Trophoblast cell (in vitro differentiated cells and primary cell): ENCODE results near the gene NAIF1.

Experiments used
- DNase-seq, 2 donors: peaks; one replicate each; pipeline ENCODE4 v3.0.0-alpha.2; 2016
- H2AFZ ChIP-seq: 2 replicates; pipeline ENCODE4 v1.6.1; 2013; ENCODE audit warnings: low read length, moderate library complexity, mild to moderate bottlenecking; ENCODE audit not compliant: insufficient read depth, poor library complexity
- H2AK5ac ChIP-seq: 2 replicates; pipeline ENCODE4 v1.6.1; 2013; ENCODE audit warnings: mild to moderate bottlenecking, low read length
- H2BK120ac ChIP-seq: 2 replicates; pipeline ENCODE4 v1.6.1; 2013; ENCODE audit warnings: low read length, mild to moderate bottlenecking, moderate library complexity; ENCODE audit not compliant: insufficient read depth, poor library complexity
- H2BK12ac ChIP-seq: 2 replicates; pipeline ENCODE4 v1.6.1; 2013; ENCODE audit warnings: mild to moderate bottlenecking, low read length, moderate library complexity
- H2BK5ac ChIP-seq: 2 replicates; pipeline ENCODE4 v1.6.1; 2013; ENCODE audit warnings: low read length, low read depth, moderate library complexity, mild to moderate bottlenecking; ENCODE audit not compliant: poor library complexity
- H3K14ac ChIP-seq: 2 replicates; pipeline ENCODE4 v1.6.1; 2013; ENCODE audit warnings: mild to moderate bottlenecking, low read length
- H3K18ac ChIP-seq: 2 replicates; pipeline ENCODE4 v1.6.1; 2013; ENCODE audit warnings: mild to moderate bottlenecking, low read length
- H3K23ac ChIP-seq: 2 replicates; pipeline ENCODE4 v1.6.1; 2013; ENCODE audit warnings: low read length
- H3K27ac ChIP-seq: 2 replicates; pipeline ENCODE4 v1.5.1; 2013; ENCODE audit warnings: low read depth, mild to moderate bottlenecking, inconsistent platforms, low read length, moderate library complexity
- H3K27me3 ChIP-seq: 2 replicates; pipeline ENCODE4 v1.6.1; 2013; ENCODE audit warnings: inconsistent platforms, mild to moderate bottlenecking, low read length, moderate library complexity; ENCODE audit not compliant: insufficient read depth
- H3K36me3 ChIP-seq, 2 experiments: 1 replicate in 1 of 2; 2 replicates in 1 of 2; pipeline ENCODE4 v1.6.1; 2013; ENCODE audit warnings: low read length in 2 of 2, mild to moderate bottlenecking in 2 of 2, moderate library complexity in 1 of 2; ENCODE audit not compliant: insufficient read depth in 2 of 2, control insufficient read depth in 1 of 2
- H3K4ac ChIP-seq: 2 replicates; pipeline ENCODE4 v1.6.1; 2013; ENCODE audit warnings: low read depth, mild to moderate bottlenecking, low read length, moderate library complexity
- H3K4me1 ChIP-seq, 2 experiments: 1 replicate in 1 of 2; 2 replicates in 1 of 2; pipeline ENCODE4 v1.6.1; 2013; ENCODE audit warnings: low read length in 2 of 2, mild to moderate bottlenecking in 2 of 2, moderate library complexity in 1 of 2; ENCODE audit not compliant: insufficient read depth in 2 of 2, control insufficient read depth in 1 of 2
- H3K4me2 ChIP-seq: 2 replicates; pipeline ENCODE4 v1.6.1; 2013; ENCODE audit warnings: inconsistent platforms, mild to moderate bottlenecking, low read length, moderate library complexity
- H3K4me3 ChIP-seq: 2 replicates; pipeline ENCODE4 v1.5.1; 2013; ENCODE audit warnings: mild to moderate bottlenecking, low read depth, low read length, inconsistent platforms
- H3K79me1 ChIP-seq: one replicate; pipeline ENCODE4 v1.6.1; 2013; ENCODE audit warnings: low read length
- H3K79me2 ChIP-seq: 2 replicates; pipeline ENCODE4 v1.6.1; 2013; ENCODE audit warnings: low read length, mild to moderate bottlenecking; ENCODE audit not compliant: control insufficient read depth, insufficient read depth, poor library complexity
- H3K9ac ChIP-seq: 2 replicates; pipeline ENCODE4 v1.6.1; 2013; ENCODE audit warnings: mild to moderate bottlenecking, low read length
- H3K9me3 ChIP-seq: 2 replicates; pipeline ENCODE4 v1.6.1; 2013; ENCODE audit warnings: low read depth, mild to moderate bottlenecking, control low read depth, inconsistent platforms, low read length; ENCODE audit not compliant: insufficient read depth
- H4K12ac ChIP-seq: 2 replicates; pipeline ENCODE4 v1.6.1; 2013; ENCODE audit warnings: low read depth, mild to moderate bottlenecking, low read length, moderate library complexity
- H4K8ac ChIP-seq: 2 replicates; pipeline ENCODE4 v1.6.1; 2013; ENCODE audit warnings: low read depth, mild to moderate bottlenecking, low read length, moderate library complexity
- H4K91ac ChIP-seq: one replicate; pipeline ENCODE4 v1.6.1; 2013; ENCODE audit warnings: low read depth, mild to moderate bottlenecking, low read length, moderate library complexity
- WGBS: extraction: QIAGEN DNeasy Blood & Tissue Kit; methylation state at CpG from one replicate; pipeline ENCODE4 v1.1.7; 2013; ENCODE audit warnings: missing lambda C conversion rate; ENCODE audit not compliant: insufficient read length, insufficient coverage; ENCODE audit errors: extremely low coverage; 5-methylcytosine and 5-hydroxymethylcytosine counted together

The NAIF1 gene

DNA sequence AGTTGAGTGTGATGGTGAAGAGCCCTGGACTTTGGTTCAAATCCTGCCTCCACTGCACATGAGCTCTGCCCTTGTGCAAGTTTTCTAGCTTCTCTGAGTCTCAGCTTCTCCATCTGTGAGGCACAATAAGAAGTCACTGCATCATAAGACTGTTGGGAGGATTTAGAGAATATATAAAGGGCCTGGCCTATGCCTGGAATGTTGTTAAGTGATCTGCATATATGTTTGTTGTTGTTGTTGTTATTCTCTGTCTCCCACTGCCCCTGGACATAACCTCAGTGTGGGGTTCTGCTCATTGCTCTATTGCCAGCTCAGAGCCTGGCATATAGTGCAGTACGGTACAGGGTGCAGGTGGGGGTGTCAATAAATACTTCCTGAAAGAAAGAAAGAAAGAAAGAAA is 46.0 kb downstream of the NAIF1 start:
- no CpG with 5 or more reads among the region's 1 CpG for WGBS
- no peak overlapping the region for H3K18ac ChIP-seq
- H4K91ac ChIP-seq, result no peak overlapping the region
- no peak overlapping the region for H3K23ac ChIP-seq
- H4K8ac ChIP-seq, result no peak overlapping the region
- no peak overlapping the region for H3K4ac ChIP-seq
- no peaks in the 10 kb centered on the region for H3K36me3 ChIP-seq
- H3K4me3 ChIP-seq, result no peak overlapping the region
- no peak overlapping the region for H3K9ac ChIP-seq
- no peak overlapping the region for H2BK12ac ChIP-seq
- H3K79me1 ChIP-seq, result no peaks in the 10 kb centered on the region
- H3K27ac ChIP-seq, result no peak overlapping the region
- H2BK5ac ChIP-seq, result no peak overlapping the region
- H3K9me3 ChIP-seq, result peaks cover 1% of the 10 kb centered on the region
- no peak overlapping the region for H4K12ac ChIP-seq
- H3K4me1 ChIP-seq, result peaks cover 0 to 4% of the 10 kb centered on the region in 2 experiments
- H2AFZ ChIP-seq, result no peak overlapping the region
- no peaks in the 10 kb centered on the region for H3K79me2 ChIP-seq
- H3K27me3 ChIP-seq, result no peaks in the 10 kb centered on the region
- H3K4me2 ChIP-seq, result no peak overlapping the region
- H2AK5ac ChIP-seq, result no peak overlapping the region
- DNase-seq, result peak in 1 of 2 donors; percentile 62
- no peak overlapping the region for H3K14ac ChIP-seq
- H2BK120ac ChIP-seq, result no peak overlapping the region

DNA sequence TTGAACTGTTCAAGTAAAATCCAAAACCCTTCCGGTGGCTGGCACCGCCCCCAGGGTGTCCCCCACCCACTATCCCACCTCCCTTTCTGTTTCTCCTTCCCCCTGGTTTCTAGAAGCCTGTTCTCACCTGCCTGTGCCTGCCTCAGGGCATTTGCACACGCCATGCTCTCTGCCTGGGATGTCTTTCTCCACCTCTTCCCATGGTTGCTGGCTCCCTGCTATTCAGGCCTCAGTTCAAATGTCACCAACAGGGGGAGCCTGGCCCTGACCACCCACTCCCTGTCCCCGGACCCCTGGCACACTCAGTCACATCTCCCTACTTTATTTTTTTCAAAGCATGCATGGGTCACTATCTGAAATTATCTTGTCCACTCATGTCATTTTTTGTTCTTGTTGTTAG is 46.4 kb downstream of the NAIF1 start:
- H3K4me2 ChIP-seq, result no peak overlapping the region
- H3K79me1 ChIP-seq, result no peaks in the 10 kb centered on the region
- no peak overlapping the region for H4K8ac ChIP-seq
- no peak overlapping the region for H3K14ac ChIP-seq
- H3K23ac ChIP-seq, result no peak overlapping the region
- H3K27me3 ChIP-seq, result no peaks in the 10 kb centered on the region
- no CpG with 5 or more reads among the region's 4 CpGs for WGBS
- peaks cover 0 to 4% of the 10 kb centered on the region in 2 experiments for H3K4me1 ChIP-seq
- peak in 1 of 2 donors; percentile 63 for DNase-seq
- no peak overlapping the region for H4K91ac ChIP-seq
- H3K36me3 ChIP-seq, result no peaks in the 10 kb centered on the region
- H2BK5ac ChIP-seq, result no peak overlapping the region
- no peak overlapping the region for H2BK120ac ChIP-seq
- H2BK12ac ChIP-seq, result no peak overlapping the region
- H3K9me3 ChIP-seq, result peaks cover 1% of the 10 kb centered on the region
- H3K79me2 ChIP-seq, result no peaks in the 10 kb centered on the region
- no peak overlapping the region for H3K18ac ChIP-seq
- H2AK5ac ChIP-seq, result no peak overlapping the region
- H3K9ac ChIP-seq, result no peak overlapping the region
- no peak overlapping the region for H4K12ac ChIP-seq
- H3K4ac ChIP-seq, result no peak overlapping the region
- H3K27ac ChIP-seq, result no peak overlapping the region
- H2AFZ ChIP-seq, result no peak overlapping the region
- no peak overlapping the region for H3K4me3 ChIP-seq

DNA sequence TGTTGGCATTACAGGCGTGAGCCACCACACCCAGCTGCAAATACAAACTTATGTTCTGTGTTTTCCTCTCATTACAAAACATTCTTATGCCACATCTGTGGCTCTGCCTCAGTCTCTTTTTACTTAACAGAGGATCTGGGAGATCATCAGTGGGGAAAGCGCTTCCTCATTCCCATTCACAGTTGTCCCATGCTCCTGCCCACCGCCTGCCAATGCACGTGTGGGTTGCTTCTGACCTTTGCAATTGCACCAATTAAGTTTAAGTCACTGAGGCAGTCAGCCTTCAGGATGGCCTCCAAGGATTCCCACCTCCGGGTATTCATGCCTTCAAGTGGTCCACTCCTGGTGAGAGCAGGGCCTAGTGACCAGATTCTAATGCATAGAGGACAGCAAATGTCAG is 51.4 kb downstream of the NAIF1 start:
- H3K18ac ChIP-seq, result no peak overlapping the region
- no peak overlapping the region for H3K27ac ChIP-seq
- no peak overlapping the region for H4K91ac ChIP-seq
- H3K9me3 ChIP-seq, result no peaks in the 10 kb centered on the region
- H2BK5ac ChIP-seq, result no peak overlapping the region
- H3K9ac ChIP-seq, result no peak overlapping the region
- no peak overlapping the region for H3K4me2 ChIP-seq
- H4K12ac ChIP-seq, result no peak overlapping the region
- no peak overlapping the region for H3K14ac ChIP-seq
- H2AK5ac ChIP-seq, result no peak overlapping the region
- H2AFZ ChIP-seq, result no peak overlapping the region
- H3K4me3 ChIP-seq, result no peak overlapping the region
- H3K23ac ChIP-seq, result no peak overlapping the region
- H3K79me1 ChIP-seq, result no peaks in the 10 kb centered on the region
- no peak overlapping the region for H4K8ac ChIP-seq
- H3K36me3 ChIP-seq, result no peaks in the 10 kb centered on the region
- peaks cover 0 to 3% of the 10 kb centered on the region in 2 experiments for H3K4me1 ChIP-seq
- H2BK120ac ChIP-seq, result no peak overlapping the region
- no peaks in the 10 kb centered on the region for H3K79me2 ChIP-seq
- H3K4ac ChIP-seq, result no peak overlapping the region
- DNase-seq, result no peak
- no peak overlapping the region for H2BK12ac ChIP-seq
- no peaks in the 10 kb centered on the region for H3K27me3 ChIP-seq
- WGBS, result no CpG with 5 or more reads among the region's 5 CpGs
